ENCODE results near the gene TENM3. TPM values are rescaled to one million over a fixed set of nuclear protein-coding genes. Genes with fewer than 3 reads are reported as not detected.
"Not testable (repeated sequence)": the region's sequence is repeated elsewhere in the genome, so short reads cannot be mapped to it uniquely, and the experiment has no call there.

TENM3 gene
- total RNA-seq, 1 experiment from 2014 or later, result not detected

- intact Hi-C loops (cut with micrococcal nuclease; ENCODE audit: unreplicated experiment), result no loop called here
- Histone ChIP-seq H3K79me2 (ENCODE audit: low read depth) (no peaks in the 10 kb centered on the region), H3K4me3 (no peak overlapping the region), H3K27me3 (ENCODE audit: insufficient read depth, low read depth) (peaks cover 11% of the 10 kb centered on the region; the same call in 1 of the 2 replicates), H3K4me1 (replicated peaks; ENCODE audit: insufficient read depth) (no peaks in the 10 kb centered on the region), H3K9me3 (ENCODE audit: insufficient read depth, low read depth) (no peaks in the 10 kb centered on the region), H3K36me3 (ENCODE audit: low read depth) (no peaks in the 10 kb centered on the region), H2AFZ (no peak overlapping the region), H3K4me2 (no peak overlapping the region), H3K27ac (no peak overlapping the region), H4K20me1 (ENCODE audit: insufficient read depth) (no peaks in the 10 kb centered on the region), H3F3A (ENCODE audit: insufficient read depth, low read depth) (no peaks in the 10 kb centered on the region), H3K9me2 (ENCODE audit: insufficient read depth) (no peaks in the 10 kb centered on the region)
- TF ChIP-seq, protein P1, sequence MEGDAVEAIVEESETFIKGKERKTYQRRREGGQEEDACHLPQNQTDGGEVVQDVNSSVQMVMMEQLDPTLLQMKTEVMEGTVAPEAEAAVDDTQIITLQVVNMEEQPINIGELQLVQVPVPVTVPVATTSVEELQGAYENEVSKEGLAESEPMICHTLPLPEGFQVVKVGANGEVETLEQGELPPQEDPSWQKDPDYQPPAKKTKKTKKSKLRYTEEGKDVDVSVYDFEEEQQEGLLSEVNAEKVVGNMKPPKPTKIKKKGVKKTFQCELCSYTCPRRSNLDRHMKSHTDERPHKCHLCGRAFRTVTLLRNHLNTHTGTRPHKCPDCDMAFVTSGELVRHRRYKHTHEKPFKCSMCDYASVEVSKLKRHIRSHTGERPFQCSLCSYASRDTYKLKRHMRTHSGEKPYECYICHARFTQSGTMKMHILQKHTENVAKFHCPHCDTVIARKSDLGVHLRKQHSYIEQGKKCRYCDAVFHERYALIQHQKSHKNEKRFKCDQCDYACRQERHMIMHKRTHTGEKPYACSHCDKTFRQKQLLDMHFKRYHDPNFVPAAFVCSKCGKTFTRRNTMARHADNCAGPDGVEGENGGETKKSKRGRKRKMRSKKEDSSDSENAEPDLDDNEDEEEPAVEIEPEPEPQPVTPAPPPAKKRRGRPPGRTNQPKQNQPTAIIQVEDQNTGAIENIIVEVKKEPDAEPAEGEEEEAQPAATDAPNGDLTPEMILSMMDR (conservative IDR thresholded peaks at IDR 0.05), result no peak
- no peak for TF ChIP-seq EZH2 (IDR thresholded peaks at IDR 0.05; ENCODE audit: low read depth)
- DNase-seq, result no peak
- ChIA-PET POLR2A (ENCODE audit: unreplicated experiment) (no interaction called here), CTCF (no interaction called here)
- BruUV-seq (replicated peaks), result no TSS peak
Measured at GRCh38 chr4:182385897-182386296, 142.7 kb downstream of the TENM3 start.

DNA sequence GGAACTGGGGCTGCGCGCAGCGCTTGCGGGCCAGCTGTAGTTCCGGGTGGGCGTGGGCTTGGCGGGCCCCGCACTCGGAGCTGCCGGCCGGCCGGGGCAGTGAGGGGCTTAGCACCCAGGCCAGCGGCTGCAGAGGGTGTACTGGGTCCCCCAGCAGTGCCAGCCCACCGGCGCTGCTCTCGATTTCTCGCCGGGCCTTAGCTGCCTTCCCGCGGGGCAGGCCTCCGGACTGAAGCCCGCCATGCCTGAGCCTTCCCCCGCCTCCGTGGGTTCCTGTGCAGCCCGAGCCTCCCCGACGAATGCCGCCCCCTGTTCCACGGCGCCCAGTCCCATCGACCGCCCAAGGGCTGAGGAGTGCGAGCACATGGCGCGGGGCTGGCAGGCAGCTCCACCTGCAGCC lies 143.4 kb downstream of the TENM3 start:
- H3K27me3 ChIP-seq (ENCODE audit: insufficient read depth, low read depth); H2AFZ ChIP-seq; DNase-seq; H3K4me2 ChIP-seq; H3K9me2 ChIP-seq (ENCODE audit: insufficient read depth); H3K27ac ChIP-seq; H3K4me1 ChIP-seq (replicated peaks; ENCODE audit: insufficient read depth); BruUV-seq (replicated peaks); H3K79me2 ChIP-seq (ENCODE audit: low read depth); H4K20me1 ChIP-seq (ENCODE audit: insufficient read depth); H3K9me3 ChIP-seq (ENCODE audit: insufficient read depth, low read depth); H3K4me3 ChIP-seq; intact Hi-C loops (cut with micrococcal nuclease; ENCODE audit: unreplicated experiment); POLR2A ChIA-PET (ENCODE audit: unreplicated experiment); H3F3A ChIP-seq (ENCODE audit: insufficient read depth, low read depth); CTCF ChIA-PET; H3K36me3 ChIP-seq (ENCODE audit: low read depth): not testable (repeated sequence)

DNA sequence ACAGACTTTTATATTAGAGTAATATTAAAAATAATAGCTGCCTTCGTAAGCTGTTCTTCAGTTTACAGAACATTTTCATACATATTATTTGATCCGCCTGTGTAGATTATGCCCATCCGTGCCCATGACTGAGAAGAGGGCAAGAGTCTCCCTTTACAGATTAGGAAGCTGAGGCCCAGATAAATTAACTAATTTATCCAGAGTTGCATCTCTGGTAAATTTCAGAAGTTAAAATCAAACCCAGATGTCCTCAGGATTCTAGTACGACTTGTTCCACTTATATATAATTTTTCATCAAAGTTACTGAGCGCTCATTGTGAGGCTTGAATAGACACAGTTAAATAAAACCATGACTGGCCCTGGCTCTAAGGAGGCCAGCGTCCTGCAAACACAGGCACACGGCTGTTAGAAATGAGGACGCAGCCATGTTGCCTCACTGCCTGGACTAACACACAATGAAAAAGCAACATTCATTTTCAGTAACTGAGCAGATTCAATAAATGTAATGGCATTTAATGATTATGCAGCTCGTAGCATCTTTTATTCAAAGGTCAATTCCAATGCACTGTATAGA lies 148.0 kb downstream of the TENM3 start:
- Histone ChIP-seq H4K20me1 (ENCODE audit: insufficient read depth) (no peaks in the 10 kb centered on the region), H3K4me2 (no peak overlapping the region), H3K9me2 (ENCODE audit: insufficient read depth) (no peaks in the 10 kb centered on the region), H3K4me1 (replicated peaks; ENCODE audit: insufficient read depth) (no peaks in the 10 kb centered on the region), H3K79me2 (ENCODE audit: low read depth) (no peaks in the 10 kb centered on the region), H3K9me3 (ENCODE audit: insufficient read depth, low read depth) (no peaks in the 10 kb centered on the region), H3K27me3 (ENCODE audit: insufficient read depth, low read depth) (peaks cover 5% of the 10 kb centered on the region; the same call in 1 of the 2 replicates), H3K27ac (no peak overlapping the region), H3K36me3 (ENCODE audit: low read depth) (no peaks in the 10 kb centered on the region), H3F3A (ENCODE audit: insufficient read depth, low read depth) (no peaks in the 10 kb centered on the region), H2AFZ (no peak overlapping the region), H3K4me3 (no peak overlapping the region)
- BruUV-seq (replicated peaks), result no TSS peak
- ChIA-PET POLR2A (ENCODE audit: unreplicated experiment) (no interaction called here), CTCF (no interaction called here)
- DNase-seq, result no peak
- intact Hi-C loops (cut with micrococcal nuclease; ENCODE audit: unreplicated experiment), result no loop called here
- TF ChIP-seq, protein P1 (conservative IDR thresholded peaks at IDR 0.05), result no peak
- TF ChIP-seq EZH2 (IDR thresholded peaks at IDR 0.05; ENCODE audit: low read depth), result no peak

DNA sequence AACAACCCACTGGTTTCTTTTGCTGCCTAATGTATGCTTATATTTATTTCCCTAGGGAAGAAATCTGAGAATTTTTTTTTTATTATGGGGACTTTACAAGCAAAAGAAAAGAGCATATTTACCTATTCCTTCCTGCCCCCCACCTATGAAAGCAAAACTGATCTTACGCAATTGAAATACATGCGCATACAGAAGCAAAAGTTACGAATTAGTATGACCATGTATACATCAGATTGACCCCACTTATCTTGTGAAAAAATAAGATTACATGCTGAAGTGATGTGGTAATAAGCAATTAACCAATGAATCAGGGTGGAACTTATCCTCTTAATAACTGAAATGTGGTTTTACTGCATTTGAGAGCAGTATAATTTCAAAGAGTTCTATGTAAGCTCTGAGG lies 151.0 kb downstream of the TENM3 start:
- CTCF ChIA-PET, result no interaction called here
- BruUV-seq (replicated peaks), result no TSS peak
- no peak for DNase-seq
- no peaks in the 10 kb centered on the region for H3K36me3 ChIP-seq (ENCODE audit: low read depth)
- H3K4me1 ChIP-seq (replicated peaks; ENCODE audit: insufficient read depth), result no peaks in the 10 kb centered on the region
- intact Hi-C loops (cut with micrococcal nuclease; ENCODE audit: unreplicated experiment), result no loop called here
- H2AFZ ChIP-seq, result no peak overlapping the region
- H3K27ac ChIP-seq, result no peak overlapping the region
- H3K9me2 ChIP-seq (ENCODE audit: insufficient read depth), result no peaks in the 10 kb centered on the region
- TF ChIP-seq, protein P1 (conservative IDR thresholded peaks at IDR 0.05), result no peak
- TF ChIP-seq EZH2 (IDR thresholded peaks at IDR 0.05; ENCODE audit: low read depth), result no peak
- POLR2A ChIA-PET (ENCODE audit: unreplicated experiment), result no interaction called here
- H3K27me3 ChIP-seq (ENCODE audit: insufficient read depth, low read depth), result peaks cover 20% of the 10 kb centered on the region
- H3K4me3 ChIP-seq, result no peak overlapping the region
- no peaks in the 10 kb centered on the region for H3K9me3 ChIP-seq (ENCODE audit: insufficient read depth, low read depth)
- H3K4me2 ChIP-seq, result no peak overlapping the region
- H3F3A ChIP-seq (ENCODE audit: insufficient read depth, low read depth), result no peaks in the 10 kb centered on the region
- no peaks in the 10 kb centered on the region for H3K79me2 ChIP-seq (ENCODE audit: low read depth)
- no peaks in the 10 kb centered on the region for H4K20me1 ChIP-seq (ENCODE audit: insufficient read depth)
